Measurements from ENCODE around the gene PRKN.

DNA sequence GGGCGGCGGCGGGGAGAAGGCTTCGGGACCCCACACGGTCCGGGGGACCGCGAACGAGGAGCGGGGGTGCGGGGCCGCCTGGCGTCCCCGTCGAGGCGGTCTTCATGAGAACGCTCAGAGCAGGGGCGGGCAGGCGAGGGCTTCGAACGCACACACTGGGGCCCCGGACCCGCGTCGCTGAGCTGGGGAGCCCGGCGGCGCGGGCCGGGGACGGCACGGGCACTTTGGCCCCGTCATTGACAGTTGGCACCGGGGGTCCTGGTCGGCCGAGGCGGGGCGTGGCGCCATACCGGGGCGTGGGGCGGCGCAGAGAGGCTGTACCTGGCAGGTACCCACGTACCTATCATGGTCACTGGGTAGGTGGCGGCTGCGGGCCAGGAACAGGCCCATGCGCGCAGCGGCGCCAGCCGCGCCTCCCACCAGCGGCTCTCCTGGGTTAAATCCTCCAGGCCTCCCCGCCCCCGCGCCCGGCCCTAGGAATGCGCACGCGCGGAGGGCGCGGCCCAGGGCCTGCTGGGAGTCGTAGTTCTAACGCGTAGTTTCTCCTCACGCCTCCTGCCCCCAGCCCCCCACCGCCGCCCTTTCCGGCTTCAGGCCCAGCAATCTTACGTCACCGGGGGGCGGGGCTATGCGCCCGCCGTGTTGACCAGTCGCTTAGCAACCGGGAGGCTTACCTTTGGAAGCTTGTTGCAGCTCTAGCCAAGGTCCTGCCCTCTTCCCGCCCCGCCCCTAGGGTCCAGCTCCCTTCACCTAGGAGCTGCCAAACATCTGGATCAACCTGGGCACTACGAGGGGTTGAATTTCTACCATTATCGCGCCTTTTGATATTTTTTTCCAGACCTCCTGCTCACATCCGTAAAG, at the start of gene PRKN, which contains the start of gene PACRG:
- no peak for TF ChIP-seq EZH2 (IDR thresholded peaks at IDR 0.05; ENCODE audit: borderline replicate concordance)
- TF ChIP-seq, protein P1, sequence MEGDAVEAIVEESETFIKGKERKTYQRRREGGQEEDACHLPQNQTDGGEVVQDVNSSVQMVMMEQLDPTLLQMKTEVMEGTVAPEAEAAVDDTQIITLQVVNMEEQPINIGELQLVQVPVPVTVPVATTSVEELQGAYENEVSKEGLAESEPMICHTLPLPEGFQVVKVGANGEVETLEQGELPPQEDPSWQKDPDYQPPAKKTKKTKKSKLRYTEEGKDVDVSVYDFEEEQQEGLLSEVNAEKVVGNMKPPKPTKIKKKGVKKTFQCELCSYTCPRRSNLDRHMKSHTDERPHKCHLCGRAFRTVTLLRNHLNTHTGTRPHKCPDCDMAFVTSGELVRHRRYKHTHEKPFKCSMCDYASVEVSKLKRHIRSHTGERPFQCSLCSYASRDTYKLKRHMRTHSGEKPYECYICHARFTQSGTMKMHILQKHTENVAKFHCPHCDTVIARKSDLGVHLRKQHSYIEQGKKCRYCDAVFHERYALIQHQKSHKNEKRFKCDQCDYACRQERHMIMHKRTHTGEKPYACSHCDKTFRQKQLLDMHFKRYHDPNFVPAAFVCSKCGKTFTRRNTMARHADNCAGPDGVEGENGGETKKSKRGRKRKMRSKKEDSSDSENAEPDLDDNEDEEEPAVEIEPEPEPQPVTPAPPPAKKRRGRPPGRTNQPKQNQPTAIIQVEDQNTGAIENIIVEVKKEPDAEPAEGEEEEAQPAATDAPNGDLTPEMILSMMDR (IDR thresholded peaks at IDR 0.05; ENCODE audit: poor library complexity): no peak
